NCI-H1048 (cell line): ENCODE results near the gene MIA2.
"Not testable (repeated sequence)": the region's sequence is repeated elsewhere in the genome, so short reads cannot be mapped to it uniquely, and the experiment has no call there.

Experiments used
- DNase-seq: peaks from one replicate; lab custom pipeline; 2025; lab: John Stamatoyannopoulos, UW

MIA2 gene

DNA sequence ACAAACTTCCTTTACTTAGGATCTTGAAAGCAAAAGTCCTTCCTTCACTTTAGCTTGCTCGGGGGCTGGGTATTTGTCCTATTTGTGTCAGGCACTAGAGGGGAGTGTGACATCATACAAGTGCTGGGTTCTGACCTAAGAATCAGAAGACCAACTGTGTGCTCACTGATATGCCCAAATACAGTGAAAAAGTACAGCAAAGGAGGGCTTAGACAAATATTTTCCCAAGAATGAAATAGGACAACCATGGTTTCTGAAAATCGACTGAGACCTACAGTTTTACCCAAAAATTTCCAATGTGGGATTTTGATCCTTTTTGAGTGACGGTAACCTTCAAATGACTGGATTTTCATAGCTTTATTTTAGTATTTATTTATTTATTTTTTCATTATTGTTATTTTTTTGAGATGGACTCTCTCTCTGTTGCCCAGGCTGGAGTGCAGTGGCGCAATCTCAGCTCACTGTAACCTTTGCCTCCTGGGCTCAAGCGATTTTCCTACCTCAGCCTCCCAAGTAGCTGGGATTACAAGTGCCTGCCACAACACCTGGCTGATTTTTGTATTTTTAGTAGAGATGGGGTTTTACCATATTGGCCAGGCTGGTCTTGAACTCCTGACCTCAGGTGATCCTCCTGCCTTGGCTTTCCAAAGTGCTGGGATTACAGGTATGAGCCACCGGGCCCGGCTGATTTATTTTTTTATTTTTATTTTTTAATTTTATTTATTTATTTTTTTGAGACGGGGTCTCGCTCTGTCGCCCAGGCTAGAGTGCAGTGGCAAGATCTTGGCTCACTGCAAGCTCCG is 1.8 kb upstream of the MIA2 start:
- DNase-seq, result not testable (repeated sequence)

GRCh38 chr14:39232554-39233415 is 930 bp upstream of the MIA2 start:
- DNase-seq, result no peak

GRCh38 chr14:39234986-39235385 is 1.3 kb downstream of the MIA2 start:
- DNase-seq, result not testable (repeated sequence)

DNA sequence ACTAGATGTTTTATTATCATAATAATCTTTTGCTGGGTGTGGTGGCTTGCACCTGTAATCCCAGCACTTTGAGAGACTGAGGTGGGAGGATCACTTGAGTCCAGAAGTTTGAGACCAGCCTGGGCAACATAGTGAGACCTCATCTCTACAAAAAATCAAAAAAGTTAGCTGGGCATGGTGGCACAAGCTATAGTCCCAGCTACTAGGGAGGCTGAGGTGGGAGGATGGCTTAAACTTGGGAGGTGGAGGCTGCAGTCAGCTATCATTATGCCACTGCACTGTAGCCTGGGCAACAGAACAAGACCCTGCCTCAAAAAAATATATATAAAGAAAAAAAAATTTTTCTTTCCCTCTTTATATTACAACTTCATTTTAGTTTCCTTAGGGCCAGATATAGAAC is 1.8 kb downstream of the MIA2 start:
- not testable (repeated sequence) for DNase-seq

DNA sequence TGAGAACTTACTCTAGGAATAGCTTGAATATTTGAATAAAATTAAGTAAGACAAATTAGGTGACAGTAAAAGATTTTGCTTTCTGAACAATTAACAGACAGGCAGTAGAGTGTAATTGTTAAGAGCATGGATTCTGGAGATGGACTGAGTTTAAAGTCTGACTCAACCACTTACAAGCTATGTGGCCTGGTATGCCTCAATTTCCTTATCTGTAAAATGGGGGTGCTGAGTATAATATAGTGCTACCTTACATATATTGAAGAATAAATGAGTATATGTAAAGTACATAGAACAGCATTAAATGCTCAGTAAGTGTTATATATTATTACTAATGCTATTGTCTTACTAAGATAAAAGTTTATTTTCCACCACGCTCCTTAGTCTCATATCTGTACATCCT is 7.1 kb downstream of the MIA2 start:
- DNase-seq, result no peak

- no peak for DNase-seq
Observed at GRCh38 chr14:39241637-39242036, 7.9 kb downstream of the MIA2 start.

GRCh38 chr14:39243831-39244230 is 10.1 kb downstream of the MIA2 start:
- DNase-seq, result no peak

- no peak for DNase-seq
Observed at GRCh38 chr14:39246618-39247017, 12.9 kb downstream of the MIA2 start.

- DNase-seq, result no peak
Observed at GRCh38 chr14:39247256-39247655, 13.5 kb downstream of the MIA2 start.

GRCh38 chr14:39251547-39251946 is 17.8 kb downstream of the MIA2 start:
- no peak for DNase-seq

DNA sequence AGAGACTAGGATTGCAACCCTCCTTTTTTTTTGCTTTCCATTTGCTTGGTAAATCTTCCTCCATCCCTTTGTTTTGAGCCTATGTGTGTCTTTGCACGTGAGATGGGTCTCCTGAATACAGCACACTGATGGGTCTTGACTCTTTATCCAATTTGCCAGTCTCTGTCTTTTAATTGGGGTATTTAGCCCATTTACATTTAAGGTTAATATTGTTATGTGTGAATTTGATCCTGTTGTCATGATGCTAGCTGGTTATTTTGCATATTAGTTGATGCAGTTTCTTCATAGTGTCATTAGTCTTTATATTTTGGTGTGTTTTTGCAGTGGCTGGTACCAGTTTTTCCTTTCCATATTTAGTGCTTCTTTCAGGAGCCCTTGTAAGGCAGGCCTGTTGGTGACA is 23.7 kb downstream of the MIA2 start:
- not testable (repeated sequence) for DNase-seq

DNA sequence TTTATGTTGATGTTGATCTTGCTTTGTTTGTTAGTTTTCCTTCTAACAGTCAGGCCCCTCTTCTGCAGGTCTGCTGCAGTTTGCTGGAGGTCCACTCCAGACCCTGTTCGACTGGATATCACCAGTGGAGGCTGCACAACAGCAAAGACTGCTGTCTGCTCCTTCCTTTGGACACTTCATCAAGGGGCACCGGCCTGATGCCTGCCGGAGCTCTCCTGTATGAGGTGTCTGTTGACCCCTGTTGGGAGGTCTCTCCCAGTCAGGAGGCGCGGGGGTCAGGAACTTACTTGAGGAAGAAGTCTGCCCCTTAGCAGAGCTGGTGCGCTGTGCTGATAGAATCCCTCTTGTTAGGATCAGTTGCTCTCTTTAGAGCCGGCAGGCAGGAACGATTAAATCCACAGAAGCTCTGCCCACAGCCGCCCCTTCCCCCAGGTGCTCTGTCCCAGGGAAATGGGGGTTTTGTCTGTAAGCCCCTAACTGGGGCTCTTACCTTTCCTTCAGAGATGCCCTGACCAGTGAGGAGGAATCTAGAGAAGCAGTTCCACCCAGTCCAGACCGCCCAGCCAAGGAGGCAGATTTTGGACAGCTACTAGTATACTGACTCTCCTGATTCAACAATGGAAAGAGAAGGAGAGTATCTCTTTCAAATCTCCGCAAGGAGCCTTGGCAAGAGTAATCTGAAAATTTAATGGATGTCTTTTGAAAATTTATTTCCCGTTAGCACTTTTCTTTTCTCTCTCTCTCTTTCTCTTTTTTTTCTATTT is 25.2 kb downstream of the MIA2 start:
- DNase-seq, result no peak

- DNase-seq, result not testable (repeated sequence)
Observed at GRCh38 chr14:39260161-39260560, 26.4 kb downstream of the MIA2 start.

GRCh38 chr14:39262214-39262613 is 28.5 kb downstream of the MIA2 start:
- DNase-seq, result not testable (repeated sequence)

DNA sequence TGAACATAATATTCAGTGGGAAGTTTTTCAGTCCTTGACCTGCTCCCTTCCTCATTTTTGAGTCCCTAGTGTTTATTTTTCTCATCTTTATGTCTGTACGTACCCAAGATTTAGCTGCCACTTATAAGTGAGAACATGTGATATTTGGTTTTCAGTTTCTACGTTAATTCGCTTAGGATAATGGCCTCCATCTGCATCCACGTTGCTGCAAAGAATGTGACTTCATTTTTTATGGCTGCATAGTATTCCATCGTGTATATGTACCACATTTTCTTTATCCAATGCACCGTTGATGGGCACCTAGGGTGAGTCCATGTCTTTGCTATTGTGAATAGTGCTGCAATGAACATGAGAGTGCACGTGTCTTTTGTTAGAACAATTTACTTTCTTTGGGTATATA is 30.3 kb downstream of the MIA2 start:
- no peak for DNase-seq

DNA sequence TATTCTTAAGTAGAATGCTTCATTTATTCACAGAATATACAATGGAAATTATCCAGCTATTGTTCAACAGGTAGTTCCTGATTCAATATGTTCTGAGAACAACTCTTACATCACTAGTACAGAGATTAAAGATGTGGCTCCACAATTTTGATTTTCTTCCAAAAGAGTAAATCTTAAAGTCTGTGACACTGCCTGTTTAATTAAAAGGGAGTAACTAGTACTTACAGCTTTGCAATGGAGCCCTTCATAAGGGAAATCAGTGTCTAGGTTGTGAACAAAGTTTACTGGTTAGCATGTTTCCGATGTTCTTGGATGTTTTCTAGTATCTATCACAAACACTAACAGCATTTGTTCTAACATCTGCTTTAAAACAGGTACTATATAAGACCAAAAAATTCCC is 30.8 kb downstream of the MIA2 start:
- no peak for DNase-seq

DNA sequence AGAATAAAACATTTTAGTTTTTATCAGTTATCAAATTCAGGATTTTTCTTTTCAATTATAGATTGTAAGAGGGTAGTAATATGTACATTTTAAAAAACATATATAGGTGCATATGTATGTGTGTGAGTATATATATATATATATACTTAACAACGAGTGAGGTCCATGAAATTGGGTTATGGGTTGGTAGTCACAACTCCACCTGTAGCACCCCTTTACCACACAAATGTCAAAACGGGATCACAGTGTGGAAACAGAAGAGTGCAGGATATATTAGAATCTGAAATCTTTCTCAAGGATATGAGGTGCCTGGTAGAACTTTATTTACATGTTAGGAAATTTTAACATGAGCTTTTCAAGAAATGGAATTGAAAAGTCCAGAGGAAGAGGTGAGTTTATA is 31.3 kb downstream of the MIA2 start:
- DNase-seq, result no peak

DNA sequence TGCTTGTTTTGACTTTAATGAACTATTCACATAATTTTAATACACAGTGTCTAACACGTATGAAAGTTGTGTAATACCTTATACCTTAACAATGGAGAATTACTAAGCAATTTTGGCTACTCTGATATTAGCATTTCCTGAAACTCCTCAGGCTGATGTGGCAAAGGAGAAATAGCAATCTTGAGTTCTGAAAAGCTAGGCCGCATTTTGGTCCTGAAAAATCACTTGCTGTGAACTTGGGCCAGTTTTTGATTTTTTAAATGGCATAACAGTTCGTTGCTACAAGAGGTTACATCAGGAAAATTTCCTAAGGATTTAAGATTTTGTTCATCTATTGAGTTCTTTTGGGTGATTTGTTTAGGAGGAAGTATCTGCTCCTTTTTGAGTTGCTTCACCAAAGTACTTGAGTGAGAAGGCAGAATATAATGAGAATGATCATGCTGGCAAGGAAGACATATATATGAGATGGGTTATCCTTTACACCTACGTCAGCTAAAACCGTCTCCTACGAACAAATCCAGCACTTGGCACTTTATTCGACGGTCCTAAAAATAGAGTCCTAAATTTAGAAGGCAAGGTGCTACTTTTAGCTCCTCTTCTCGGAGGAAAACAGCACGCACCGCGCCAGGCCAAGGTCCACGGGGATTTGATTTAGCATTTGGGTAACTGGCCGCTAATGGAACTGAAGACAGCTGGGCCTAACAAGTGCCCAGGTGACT is 32.2 kb downstream of the MIA2 start:
- no peak for DNase-seq

GRCh38 chr14:39266525-39266870 is 32.8 kb downstream of the MIA2 start:
- no peak for DNase-seq

GRCh38 chr14:39266871-39267607 is 33.3 kb downstream of the MIA2 start:
- DNase-seq, result peak; percentile 74

DNA sequence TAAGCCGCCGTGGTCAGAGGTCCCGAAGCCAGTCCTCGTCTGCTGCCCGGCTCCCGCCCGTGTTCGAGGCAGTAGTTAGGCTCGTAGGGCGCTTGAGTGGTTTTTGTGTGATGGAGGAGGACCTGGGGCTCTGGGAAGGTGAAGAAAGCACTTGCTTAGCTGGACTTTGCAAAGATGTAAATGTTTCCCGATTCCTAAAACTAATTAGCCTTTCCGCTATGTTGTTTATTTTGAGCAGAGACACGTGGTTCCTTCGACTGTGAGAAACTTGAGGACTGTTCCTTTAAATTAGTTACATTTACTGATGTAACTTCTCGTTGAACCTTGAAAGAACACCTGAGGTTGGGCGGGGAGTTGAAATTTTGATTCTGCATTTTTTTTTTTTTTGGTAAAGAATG is 33.9 kb downstream of the MIA2 start:
- no peak for DNase-seq
